Stimulated activated CD4-positive, alpha-beta T cell treated with anti-CD3 and anti-CD28 coated beads, Interleukin-12 subunit alpha, Interleukin-12 subunit beta, amount 100 ng/mL, for 48 hours (primary cell): ENCODE results near the gene EEPD1.

Source experiments
- DNase-seq, 3 donors: peaks; one replicate each; pipeline ENCODE4 v3.0.0-alpha.2; 2020; ENCODE audit warnings: low read depth in 2 of 3, low spot score in 1 of 3

EEPD1 gene

GRCh38 chr7:36298106-36298505 is 145.1 kb downstream of the EEPD1 start:
- DNase-seq: no peak

- DNase-seq: no peak
Observed at GRCh38 chr7:36299223-36299774, 146.2 kb downstream of the EEPD1 start.

GRCh38 chr7:36299823-36300341 is 146.8 kb downstream of the EEPD1 start:
- no peak for DNase-seq

GRCh38 chr7:36300696-36301350 is 147.8 kb downstream of the EEPD1 start:
- no peak for DNase-seq

- no peak for DNase-seq
Observed at GRCh38 chr7:36301914-36302771, 149.1 kb downstream of the EEPD1 start.

- no peak for DNase-seq
Observed at GRCh38 chr7:36303202-36304098, 150.4 kb downstream of the EEPD1 start.

GRCh38 chr7:36304099-36304425 is 151.0 kb downstream of the EEPD1 start:
- DNase-seq: no peak

- DNase-seq: no peak
Observed at GRCh38 chr7:36305226-36305625, 152.2 kb downstream of the EEPD1 start.

GRCh38 chr7:36305648-36306047 is 152.6 kb downstream of the EEPD1 start:
- DNase-seq: no peak

- no peak for DNase-seq
Observed at GRCh38 chr7:36306222-36306621, 153.2 kb downstream of the EEPD1 start.

- DNase-seq: no peak
Observed at GRCh38 chr7:36306722-36307121, 153.7 kb downstream of the EEPD1 start.

- DNase-seq: no peak
Observed at GRCh38 chr7:36308031-36308430, 155.0 kb downstream of the EEPD1 start.

GRCh38 chr7:36309301-36309700 is 156.2 kb downstream of the EEPD1 start:
- no peak for DNase-seq

GRCh38 chr7:36309716-36310115 is 156.7 kb downstream of the EEPD1 start:
- no peak for DNase-seq

- DNase-seq: no peak
Observed at GRCh38 chr7:36310897-36311296, 157.8 kb downstream of the EEPD1 start.

GRCh38 chr7:36311539-36311938 is 158.5 kb downstream of the EEPD1 start:
- no peak for DNase-seq

- DNase-seq: no peak
Observed at GRCh38 chr7:36312064-36312914, 159.2 kb downstream of the EEPD1 start.

GRCh38 chr7:36312915-36313334 is 159.9 kb downstream of the EEPD1 start:
- DNase-seq: no peak

- no peak for DNase-seq
Observed at GRCh38 chr7:36313607-36314006, 160.6 kb downstream of the EEPD1 start.

GRCh38 chr7:36314491-36314890 is 161.4 kb downstream of the EEPD1 start:
- DNase-seq: no peak
